Jurkat, Clone E6-1 (cell line): ENCODE measurements around the gene DPH1.

ENCODE experiments used
- DNase-seq: peaks from one replicate; pipeline ENCODE4 v3.0.0-alpha.2; 2011; ENCODE audit warnings: low read depth, low spot score
- H3K4me3 ChIP-seq: 2 replicates; pipeline ENCODE4 v1.5.1; 2011; ENCODE audit warnings: mild to moderate bottlenecking, low read length, control low read depth, moderate library complexity

DPH1 gene

DNA sequence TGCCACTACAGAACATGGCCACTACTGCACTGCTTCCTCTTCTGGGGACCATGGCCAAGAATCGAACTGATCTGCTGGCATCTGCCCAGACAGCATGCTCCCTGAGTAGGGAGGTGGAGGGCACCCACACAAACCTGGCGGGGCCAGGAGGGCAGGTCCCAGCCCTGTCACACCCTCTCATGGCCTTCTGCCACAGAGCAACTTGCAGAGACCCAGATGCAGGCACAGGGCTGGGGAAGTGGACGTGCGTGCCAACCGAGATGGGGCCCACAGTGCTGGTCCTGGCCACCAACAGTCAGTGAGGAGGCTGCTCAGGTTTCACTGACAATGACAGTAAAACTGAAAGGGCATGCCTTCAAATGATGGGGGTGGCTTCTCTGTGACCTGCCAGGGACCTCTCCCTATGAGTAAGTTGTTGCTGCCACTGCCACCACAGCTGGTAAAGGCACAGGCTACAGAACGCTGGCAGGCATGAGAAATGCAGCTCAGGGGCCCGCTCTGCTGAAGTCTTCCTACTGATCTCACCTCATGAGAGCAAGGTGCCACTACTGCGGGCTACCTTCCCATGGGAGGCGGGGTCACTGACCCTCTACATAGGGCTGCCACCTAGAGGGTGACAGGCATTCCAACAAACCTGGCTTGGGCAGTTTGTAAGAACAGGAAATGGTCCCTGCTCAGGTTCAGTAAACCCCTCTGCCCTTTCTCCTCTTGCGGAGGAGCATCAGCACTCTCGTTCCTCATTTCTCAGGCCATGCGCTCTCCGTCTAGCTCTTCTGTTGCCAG lies 40.5 kb downstream of the DPH1 start:
- DNase-seq, result no peak
- H3K4me3 ChIP-seq, result no peak overlapping the region

DNA sequence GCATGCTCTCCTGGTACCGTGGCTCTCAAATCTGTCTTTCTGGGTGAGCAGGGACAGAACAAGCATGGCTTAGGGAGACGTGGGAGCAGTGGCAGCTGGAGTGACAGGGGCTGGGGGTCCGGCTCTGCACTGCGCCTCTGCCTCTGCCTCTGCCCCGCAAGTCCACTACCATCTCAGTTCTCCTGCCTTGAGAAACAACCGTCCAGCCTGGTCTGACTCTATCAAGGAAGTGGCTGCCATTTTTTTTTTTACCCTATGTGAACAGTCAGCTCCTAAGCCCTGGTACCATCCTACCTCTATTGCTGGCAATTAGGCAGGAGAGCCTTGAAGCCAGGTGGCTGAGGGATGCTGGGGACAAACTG lies 41.1 kb downstream of the DPH1 start:
- no peak for DNase-seq
- no peak overlapping the region for H3K4me3 ChIP-seq

DNA sequence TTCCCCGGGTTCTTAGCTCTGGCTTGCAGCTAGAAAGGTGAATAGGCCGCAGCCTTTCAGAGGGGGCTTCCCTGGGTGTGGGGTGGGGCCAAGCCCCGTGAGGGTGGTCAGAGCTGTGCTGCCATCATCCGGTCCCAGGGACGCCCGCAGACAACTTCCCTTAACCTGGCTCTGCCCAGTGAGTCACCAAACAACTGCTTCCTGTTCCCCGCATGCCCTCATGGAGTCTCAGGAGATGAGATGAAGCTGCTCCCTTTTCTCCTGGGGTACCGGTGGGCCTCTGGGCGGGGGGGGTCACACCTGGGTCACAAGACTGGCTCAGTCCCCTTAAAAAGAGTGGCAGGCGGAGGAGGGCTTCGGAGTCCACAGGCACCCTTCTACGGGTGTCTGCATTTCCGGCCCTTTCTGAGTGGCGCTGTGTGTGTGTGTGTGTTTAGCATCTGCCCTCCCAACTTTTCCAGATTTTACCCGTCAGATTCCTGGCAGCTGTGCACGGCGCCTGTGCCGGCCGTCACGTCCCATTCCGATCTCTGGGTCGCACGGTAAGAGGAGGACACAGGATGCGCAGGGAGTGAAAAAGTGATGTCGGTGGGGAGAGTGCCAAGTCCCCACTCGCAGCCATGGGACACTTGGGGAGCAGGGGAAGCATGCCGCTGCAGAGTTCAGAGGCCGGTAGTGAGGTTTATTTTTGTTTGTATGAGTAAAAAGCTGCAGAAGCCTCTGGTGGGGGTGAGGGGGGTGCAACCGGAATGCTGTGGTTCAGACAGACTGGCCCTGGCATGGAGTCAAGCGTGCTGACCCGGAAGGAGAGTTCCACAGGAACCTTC lies 41.7 kb downstream of the DPH1 start:
- no peak overlapping the region for H3K4me3 ChIP-seq
- DNase-seq, result no peak

DNA sequence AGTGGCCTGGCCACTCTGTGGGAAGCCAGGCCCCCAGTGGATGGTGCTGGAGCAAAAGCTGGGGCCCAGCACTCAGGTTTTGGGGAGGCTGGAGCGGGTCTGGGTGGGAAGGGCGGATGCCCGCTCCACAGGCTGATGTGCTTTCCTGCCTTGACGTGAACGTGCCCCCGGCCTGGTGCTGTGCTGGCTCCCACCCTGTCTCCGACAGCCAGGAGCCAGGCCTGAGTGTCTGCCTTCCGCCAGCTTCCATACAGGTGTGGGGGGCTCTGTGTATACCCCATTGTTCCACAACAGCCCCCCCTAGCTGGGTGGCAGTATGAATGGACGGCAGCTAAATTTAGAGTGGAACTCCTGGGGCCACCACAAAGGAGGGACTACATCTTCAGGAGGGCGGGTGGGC lies 45.0 kb downstream of the DPH1 start:
- DNase-seq, result no peak
- H3K4me3 ChIP-seq, result no peak overlapping the region

DNA sequence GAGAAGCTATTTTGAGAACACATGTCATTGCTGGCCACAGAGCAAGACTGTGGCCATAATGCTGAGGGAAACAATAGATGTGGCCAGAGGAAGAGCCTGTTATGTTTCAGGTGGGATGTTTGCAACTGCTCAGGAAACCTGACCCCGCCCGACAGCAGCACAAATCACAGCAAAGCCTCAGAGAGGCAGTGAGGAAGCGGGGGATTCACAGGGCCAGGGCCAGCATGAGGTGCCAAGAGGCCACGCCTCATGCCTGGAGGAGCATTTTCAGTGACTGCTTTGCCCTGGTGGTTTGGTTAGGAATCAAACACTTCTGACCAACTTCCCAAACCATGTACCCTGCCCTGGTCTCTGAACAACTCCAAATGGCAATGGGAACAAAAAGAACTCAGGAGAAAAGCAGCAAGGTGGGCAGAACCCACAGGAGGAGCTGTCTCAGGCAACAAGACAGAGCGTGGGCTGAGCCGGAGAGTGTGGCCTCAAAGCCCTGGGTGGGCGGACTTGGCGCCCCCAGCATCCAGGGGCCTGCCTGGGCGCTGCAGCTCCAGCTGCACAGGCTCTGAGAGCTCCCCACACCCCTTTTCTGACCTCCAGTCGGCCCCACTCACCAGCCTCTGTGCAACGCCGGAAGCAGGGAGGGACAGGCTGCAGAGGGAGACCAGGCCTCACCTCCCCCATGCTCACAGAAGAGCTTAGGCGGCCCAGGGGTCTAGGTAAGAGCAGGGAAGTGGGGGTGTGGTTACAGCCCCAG lies 45.6 kb downstream of the DPH1 start:
- H3K4me3 ChIP-seq, result no peak overlapping the region
- no peak for DNase-seq

DNA sequence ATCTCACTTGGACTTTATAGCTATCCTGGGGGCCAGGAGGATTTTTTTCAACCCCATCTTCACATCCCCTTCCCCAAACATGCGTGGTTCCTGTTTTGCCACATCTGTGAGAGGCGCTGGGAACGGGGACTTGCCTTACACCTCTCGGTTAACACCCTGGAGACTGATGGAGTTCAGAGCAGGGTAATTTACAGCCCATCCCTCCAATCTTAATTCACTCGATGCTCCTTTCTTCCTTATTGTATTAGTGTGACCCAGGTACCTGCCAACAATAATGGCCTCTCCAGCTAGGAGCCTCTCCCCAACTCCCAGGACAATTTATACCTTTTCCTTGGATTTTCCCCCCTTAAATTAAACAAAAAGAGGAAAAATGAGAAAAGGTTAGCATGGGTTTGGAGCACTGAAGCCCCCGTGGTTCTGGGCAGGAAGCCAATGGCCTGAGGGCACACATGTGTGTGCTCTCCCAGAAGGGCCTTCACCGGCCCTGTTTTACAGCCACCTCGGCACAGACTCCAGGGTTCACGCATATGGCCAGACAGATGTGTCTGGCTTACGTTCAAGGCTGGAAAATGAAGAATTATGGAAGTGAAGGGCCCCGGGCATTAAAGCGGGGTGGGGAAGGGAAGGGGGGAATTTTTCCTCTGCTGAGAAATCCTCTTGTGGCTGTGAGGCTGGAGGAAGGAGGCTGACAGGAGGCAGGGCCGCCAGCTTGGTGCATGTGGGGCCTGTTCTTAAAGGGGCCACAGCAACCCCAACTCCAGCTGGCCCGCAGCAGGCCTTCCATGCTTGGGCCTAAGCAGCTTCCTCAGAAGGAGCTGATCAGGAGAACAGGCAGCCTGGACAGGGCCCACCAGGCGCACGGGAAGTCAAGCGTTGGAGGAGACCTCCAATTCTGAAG lies 46.4 kb downstream of the DPH1 start:
- no peak for DNase-seq
- H3K4me3 ChIP-seq, result no peak overlapping the region

DNA sequence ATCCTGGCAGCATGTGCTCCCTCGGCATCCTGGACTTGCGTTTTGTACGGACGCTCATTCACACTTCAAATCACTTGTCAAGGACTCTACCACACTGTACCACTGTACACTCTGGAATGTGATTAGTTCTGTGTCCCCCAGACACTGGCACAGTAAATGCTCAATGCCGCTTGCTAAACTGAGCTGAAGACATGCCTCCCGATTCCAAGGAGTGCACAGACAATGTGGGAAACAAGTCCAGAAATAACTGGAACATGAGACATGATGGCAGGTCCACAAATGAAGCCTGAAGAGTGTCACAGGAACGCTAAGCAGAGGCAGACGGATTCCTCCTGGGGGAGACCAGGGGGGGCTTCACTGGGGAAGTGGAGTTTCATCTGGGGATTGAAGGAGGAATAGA lies 47.1 kb downstream of the DPH1 start:
- DNase-seq, result no peak
- no peak overlapping the region for H3K4me3 ChIP-seq

DNA sequence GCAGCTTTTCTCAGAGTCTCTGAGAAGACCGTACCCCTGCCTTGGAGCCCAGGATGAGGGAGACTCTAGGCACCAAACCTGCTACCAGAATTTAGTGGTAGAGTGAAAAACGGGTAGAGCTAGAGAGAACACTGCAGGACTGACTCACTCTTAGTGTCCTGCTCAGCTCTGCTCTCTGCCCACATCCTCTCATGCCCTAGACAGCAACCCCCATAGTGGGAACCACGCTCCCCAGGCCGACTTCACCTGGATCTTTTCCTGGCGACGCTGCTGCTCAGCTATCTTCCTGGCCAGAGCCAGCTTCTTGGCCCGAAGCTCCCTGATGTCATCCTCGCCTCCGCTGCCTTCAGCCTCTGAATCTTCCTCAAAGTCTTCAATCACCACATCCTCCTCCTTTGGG lies 51.6 kb downstream of the DPH1 start:
- DNase-seq, result no peak
- H3K4me3 ChIP-seq, result no peak overlapping the region

DNA sequence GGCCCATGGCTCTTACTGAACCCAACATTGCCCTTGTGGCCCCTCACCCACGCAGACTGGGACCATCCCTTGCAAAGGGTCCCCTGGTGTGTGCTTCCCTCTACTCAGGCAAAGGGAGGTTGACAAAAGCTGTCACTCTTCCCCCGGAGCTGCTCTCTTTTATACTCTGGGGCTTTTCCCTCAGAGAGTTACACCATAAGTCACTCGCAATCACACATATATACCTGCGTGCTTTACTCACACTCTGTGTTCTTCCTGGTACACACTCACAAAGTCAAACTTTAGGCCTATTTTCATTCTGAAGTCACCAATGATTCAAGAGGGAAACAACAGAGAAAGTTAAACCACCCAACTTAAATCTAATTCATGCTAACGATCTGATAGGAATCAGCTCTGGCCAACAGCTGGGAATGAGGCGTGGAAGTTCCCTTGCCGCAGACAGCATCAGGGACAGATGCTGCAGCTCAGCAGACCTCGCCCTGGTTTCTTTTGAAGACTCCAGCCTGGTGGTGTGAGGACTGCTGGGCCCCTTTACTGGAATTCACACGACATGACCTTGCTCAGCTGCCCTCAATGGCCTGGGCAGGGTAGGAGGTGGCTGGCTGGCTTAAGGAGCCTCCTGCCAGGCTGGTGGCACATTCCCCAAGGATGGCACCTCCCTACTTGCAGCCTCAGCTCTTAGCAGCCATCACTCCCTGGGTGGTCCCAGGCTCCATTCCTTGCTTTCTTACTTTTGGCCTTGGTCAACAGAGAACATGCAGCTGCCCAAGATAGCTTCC lies 52.2 kb downstream of the DPH1 start:
- no peak for DNase-seq
- no peak overlapping the region for H3K4me3 ChIP-seq

DNA sequence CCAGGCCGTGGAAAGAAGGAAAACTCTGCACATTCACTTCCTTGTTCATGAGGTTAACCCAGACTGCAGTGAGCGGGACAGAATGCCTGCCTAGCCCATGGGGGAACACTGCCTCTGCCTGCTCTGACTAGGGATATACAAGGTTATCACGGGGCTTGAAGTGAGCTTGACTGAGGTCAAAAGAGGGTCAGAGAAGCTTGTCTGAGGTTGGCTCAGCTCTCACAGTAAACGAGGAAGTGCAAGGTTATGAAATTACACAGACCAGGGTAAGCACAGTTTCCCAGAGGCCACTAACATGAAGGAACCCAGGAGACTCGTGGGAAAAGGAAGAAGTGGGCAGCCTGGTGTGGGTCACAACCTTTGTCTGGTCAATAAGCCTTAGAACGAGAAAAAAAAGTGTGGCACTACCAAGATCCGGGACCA lies 53.7 kb downstream of the DPH1 start:
- H3K4me3 ChIP-seq, result no peak overlapping the region
- no peak for DNase-seq

DNA sequence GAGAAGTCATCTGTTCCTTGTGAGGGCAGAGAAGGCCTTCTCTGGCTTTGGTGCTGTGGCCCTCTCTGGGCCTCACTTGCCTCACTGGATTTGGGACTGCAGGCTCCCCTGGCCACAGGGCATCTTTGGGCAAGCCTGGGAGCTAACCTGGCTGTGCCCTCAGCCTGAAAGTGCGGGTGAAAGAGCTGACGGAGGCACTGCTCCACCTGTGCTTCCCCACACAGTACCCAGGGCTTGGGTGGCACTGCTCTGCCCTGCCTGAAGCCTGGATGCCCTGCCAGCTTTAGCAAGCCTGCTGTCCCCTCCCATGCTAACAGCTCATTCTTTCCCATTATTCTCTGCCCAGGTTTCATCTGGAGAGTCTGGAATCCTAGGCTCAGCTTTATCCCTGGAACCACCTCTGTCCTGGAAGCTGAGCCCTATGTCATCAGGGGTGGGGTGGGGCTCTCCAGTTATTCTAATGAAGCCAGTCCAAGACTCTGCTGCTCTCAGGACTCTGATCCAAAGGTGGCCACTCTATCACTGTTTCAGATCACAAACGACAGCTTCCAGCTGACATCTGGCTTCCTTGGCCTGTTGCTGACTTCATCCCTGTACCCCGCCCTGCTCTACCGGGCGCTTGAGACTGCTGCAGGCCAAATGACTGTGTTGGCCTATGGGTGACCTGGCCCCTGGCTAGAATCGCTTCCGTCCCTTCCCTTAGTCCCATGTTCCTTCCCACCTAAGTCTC lies 54.2 kb downstream of the DPH1 start:
- DNase-seq, result no peak
- no peak overlapping the region for H3K4me3 ChIP-seq

DNA sequence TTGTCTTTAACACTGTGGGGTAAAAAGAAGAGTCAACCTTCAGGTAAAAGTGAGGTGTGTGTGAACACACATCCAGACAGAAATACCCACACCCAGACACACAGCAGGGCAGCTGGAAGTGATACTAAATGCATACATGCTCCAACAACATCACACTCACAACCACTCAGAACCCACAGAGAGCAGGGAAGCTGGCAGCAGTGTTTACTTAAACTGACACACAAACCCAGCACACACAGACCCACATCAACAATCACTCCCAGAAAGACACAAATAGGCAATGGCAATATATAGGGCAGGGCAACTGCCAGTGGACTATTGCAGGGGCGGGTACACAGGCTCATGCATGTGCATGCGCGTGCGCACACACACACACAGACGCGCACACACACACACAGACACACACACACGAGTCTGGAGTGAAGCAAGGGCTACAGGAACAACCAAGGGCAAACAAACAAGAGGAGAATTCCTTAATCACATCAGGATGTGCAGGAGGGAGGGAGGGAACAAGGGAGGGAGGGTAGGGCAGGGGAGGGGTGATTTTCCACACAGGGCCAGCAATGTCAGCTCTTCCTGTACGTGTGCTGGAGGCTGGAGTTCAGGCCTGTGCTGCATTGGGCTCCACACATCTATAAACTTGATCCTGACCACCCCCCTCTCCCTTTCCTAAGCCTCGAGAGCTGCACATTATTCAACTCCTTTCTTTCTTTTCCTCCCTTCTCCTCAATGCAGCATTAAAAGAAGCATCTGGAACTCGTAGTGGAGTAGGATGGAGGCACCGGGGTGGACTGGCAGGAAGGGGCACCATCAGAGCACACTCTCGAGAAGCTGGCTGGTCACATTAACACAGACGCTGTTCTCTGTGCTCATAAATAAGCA lies 55.1 kb downstream of the DPH1 start:
- DNase-seq, result no peak
- H3K4me3 ChIP-seq, result no peak overlapping the region

DNA sequence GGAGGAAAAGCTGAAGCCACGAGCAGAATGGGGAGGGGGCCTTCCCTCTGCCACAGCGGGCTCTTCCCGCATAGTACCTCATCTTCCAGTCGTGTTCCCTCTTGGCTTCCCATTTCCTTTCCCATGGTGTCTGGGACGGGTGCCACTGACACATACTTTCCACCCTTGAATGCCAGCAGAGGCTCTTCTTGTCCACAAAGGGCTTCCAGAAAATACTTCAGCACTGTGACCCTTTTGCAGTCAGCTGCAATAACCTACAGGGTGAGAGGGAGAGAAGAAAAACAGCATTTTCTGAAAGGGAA lies 55.6 kb downstream of the DPH1 start:
- no peak for DNase-seq

DNA sequence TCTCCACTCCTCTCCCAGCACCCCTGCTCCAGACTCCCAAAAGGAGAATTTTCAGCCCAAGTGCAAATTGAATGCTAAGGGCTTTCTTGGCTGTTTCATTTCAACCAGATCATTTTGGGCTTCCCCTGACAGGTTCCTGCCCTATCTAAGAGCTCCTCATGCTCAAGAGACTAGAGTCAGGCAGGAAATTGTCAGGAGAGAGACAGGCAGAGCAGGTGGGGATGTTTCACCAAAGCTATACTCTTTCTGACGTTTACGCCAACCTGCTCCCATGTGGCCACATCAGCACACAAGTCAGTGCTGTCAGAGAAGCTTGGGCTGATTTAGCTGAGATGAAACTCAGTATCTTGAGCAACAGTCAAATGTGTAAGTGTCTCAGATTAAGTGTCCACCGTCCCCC lies 56.4 kb downstream of the DPH1 start:
- peak; percentile 67 for DNase-seq
- no peak overlapping the region for H3K4me3 ChIP-seq

More for the DNA sequence above, 55.6 kb downstream of the DPH1 start:
- H3K4me3 ChIP-seq, result no peak overlapping the region

DNA sequence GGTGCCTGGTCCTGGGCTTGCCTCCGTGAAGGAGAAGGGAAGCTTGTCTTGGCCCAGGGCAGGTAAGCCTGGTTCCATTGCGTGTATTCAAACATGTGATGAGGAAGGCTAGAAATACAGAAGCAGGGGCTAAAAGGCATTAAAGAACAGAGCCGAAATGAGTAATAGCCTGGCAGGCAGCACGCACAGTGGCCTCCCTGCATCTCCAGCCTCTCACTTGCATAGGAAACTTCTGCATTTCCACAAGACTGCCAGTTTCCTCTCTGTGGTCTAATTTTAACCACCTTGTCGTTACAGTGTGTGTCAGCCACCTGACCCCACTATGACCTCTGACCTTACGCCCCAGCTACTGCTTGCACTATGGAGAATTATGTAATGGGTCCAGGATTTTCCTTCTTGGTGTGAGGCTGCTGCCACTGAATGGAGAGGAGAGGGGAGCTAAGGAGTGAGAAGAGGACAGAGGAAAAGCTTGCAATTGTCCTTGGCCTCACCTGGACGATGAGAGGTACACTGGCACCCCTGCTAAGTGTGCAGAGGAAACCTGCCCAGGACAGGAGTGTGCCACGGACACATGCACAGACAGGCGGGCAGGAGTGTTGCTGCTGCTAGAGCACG lies 57.8 kb downstream of the DPH1 start:
- peak; percentile 83 for DNase-seq
- peak overlapping the region; percentile 31 for H3K4me3 ChIP-seq

DNA sequence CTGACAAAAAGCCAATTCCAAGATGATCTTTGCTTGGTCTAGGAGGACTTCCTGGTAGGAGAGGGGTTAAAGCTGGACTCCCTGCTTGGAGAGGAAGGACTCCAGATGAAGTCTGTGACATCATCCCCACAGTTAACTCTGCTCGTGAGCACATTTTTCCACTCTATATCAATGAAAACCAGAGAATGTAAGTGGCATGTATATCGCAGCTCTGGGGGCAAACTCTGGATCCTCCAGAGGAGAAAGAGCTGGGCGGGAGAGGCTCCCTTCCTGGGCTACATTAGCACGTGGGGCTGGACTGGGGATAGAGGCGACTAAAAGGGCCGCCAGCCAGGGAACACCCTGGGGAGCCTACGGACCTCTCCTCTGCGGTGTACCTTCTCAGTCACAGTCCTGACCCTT lies 59.1 kb downstream of the DPH1 start:
- peak overlapping the region; percentile 51 for H3K4me3 ChIP-seq

More for the DNA sequence above, 59.1 kb downstream of the DPH1 start:
- no peak for DNase-seq
